GM19099 (cell line): Measurements from ENCODE around the gene MIER2.

Source experiments
- POLR2A ChIP-seq: IDR thresholded peaks from 3 replicates; pipeline ENCODE4 v1.6.1; 2011; ENCODE audit warnings: low read depth; ENCODE audit not compliant: insufficient read length; ENCODE audit errors: extremely low read depth

The MIER2 gene

GRCh38 chr19:342128-342455, 2.5 kb downstream of the MIER2 start:
- TF ChIP-seq POLR2A = no peak

- no peak for TF ChIP-seq POLR2A
Observed at GRCh38 chr19:341386-342127, 3.0 kb downstream of the MIER2 start.

GRCh38 chr19:340620-341385, 3.8 kb downstream of the MIER2 start:
- TF ChIP-seq POLR2A = no peak

GRCh38 chr19:339262-339887, 5.2 kb downstream of the MIER2 start:
- no peak for TF ChIP-seq POLR2A

GRCh38 chr19:338421-338820, 6.2 kb downstream of the MIER2 start:
- no peak for TF ChIP-seq POLR2A

GRCh38 chr19:336067-336614, 8.5 kb downstream of the MIER2 start:
- TF ChIP-seq POLR2A = no peak

- TF ChIP-seq POLR2A = no peak
Observed at GRCh38 chr19:335486-336066, 9.0 kb downstream of the MIER2 start.

- no peak for TF ChIP-seq POLR2A
Observed at GRCh38 chr19:335072-335471, 9.5 kb downstream of the MIER2 start.

- no peak for TF ChIP-seq POLR2A
Observed at GRCh38 chr19:334296-335071, 10.1 kb downstream of the MIER2 start.

GRCh38 chr19:330503-330902, 14.1 kb downstream of the MIER2 start:
- TF ChIP-seq POLR2A = no peak

- no peak for TF ChIP-seq POLR2A
Observed at GRCh38 chr19:329876-330275, 14.7 kb downstream of the MIER2 start.

- no peak for TF ChIP-seq POLR2A
Observed at GRCh38 chr19:328025-328505, 16.5 kb downstream of the MIER2 start.

- no peak for TF ChIP-seq POLR2A
Observed at GRCh38 chr19:327291-328024, 17.1 kb downstream of the MIER2 start.

- no peak for TF ChIP-seq POLR2A
Observed at GRCh38 chr19:326871-327270, 17.7 kb downstream of the MIER2 start.
